IPS-NIHi7 (cell line): ENCODE results near the gene HTR3A.

ENCODE experiments used
- DNase-seq: peaks from one replicate; pipeline ENCODE4 v3.0.0; 2012; ENCODE audit warnings: mixed read lengths; ENCODE audit errors: extremely low spot score

Gene HTR3A

DNA sequence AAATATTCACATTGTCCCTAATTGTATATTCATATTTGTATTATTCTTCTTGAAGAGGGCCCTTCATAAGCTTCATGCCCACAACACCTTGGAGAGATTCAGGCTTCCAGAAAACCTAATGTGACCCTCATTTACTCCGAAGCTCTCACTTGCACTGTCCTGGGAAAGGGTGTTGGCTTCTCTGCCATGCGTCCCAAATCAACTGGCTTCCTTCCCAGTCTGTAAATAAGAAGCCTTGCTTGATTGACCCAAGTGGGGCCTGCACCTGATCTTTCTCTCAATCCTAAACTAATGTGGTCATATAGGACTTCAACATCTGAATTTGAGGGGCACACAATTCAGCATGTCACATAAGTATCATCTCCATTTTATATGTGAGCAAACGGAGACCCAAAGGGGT is 44.1 kb downstream of the HTR3A start:
- no peak for DNase-seq

DNA sequence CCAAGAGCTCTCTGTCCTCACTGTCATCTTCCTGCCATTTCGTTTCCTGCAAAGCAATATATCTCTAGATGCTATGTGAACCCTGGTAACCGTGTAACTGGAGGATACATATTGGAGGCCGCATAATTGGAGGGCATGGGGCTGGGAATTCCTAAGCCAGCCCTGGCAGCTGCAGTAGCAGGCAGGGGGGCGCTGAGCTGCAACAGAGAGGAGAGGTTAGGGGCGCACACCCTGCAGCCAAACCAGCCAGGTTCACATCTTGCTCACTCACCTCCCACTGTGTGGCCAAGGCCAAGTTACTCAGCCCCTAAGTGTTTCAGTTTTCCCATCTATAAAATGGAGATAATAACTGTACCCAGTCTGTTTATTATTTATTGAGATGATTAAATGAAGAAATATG is 44.7 kb downstream of the HTR3A start:
- no peak for DNase-seq

DNA sequence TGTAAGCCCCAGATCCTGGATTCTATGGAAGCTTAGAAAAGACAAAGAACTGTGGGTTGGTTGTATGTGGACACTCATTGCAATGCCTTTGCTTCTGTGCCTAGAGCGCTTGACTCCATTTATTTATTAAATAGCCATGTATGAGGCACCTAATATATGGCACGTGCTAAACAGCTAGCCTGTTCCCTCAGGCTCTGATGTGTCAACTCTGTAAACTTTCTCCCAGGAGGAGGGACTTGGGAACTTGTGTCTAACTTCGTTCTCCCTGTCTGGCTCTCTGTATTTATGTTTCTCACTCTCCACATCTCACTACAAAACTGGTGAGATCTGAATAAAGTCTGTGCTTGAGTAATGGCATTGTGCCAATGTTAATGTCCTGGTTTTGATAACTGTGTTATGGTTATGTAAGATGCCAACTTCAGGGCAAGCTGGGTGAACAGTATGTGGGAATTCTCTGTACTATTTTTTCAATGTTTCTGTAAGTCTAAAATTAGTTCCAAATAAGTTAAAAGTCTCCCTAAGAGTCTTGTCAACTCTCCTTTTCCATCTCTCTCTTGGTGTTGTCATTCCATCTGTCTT is 50.5 kb downstream of the HTR3A start:
- DNase-seq = no peak

DNA sequence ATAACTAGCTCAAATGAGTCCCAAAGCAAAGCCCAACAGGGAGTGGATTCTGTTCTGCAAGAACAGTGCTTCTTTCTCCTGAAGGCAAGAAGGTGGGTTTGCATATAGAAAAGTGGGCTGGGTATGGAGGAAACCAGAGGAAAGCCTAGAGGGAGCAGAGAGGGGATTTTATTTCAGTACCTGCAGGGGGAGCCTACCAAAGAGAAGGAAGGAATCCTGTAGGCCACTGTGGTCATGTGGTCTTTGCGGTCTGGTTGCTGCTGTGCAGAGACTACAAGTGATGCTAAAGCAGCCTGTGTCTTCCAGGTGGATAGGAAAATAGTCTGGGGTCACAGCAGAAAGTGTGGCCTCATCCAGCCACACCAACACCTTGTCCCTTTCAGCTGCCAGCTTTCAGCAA is 51.4 kb downstream of the HTR3A start:
- peak; percentile 75 for DNase-seq

DNA sequence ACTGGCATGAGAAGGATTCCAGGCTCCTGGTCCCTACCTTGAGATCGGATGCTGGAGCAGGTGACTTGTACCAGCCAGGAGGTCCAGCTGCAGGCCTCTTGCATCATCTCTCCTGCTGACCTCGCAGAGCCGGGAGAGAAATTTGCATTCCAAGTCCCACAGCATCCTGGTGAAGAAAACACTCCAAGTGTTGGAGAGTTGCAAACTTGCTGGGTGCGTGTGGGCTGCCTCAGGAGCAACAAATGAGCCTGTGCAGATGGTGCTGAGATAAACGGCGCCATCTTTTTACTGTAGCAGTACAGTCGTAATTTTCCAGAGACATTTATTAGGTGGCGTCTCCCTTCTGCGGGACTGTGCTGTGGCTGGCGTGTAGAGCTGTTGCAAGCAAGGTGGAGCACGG is 52.5 kb downstream of the HTR3A start:
- no peak for DNase-seq

DNA sequence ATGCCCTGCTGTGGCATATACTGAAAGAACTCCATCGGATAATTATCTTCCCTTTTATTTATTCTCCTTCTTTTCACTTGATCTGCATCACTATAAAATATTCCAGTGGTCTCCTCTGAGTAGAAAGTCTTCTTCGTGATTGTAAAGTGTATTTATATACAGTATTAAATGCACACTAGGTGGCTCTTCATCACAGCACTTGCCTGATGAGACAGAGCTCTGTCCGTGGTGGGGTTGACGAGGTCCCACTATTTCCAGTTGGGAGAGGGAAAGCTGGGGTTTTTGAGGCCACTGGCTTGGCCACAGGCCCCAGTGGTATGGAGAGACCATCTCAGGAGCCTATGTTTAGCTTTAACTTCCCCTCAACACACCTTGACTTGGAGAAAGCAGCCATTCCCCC is 53.0 kb downstream of the HTR3A start:
- no peak for DNase-seq

DNA sequence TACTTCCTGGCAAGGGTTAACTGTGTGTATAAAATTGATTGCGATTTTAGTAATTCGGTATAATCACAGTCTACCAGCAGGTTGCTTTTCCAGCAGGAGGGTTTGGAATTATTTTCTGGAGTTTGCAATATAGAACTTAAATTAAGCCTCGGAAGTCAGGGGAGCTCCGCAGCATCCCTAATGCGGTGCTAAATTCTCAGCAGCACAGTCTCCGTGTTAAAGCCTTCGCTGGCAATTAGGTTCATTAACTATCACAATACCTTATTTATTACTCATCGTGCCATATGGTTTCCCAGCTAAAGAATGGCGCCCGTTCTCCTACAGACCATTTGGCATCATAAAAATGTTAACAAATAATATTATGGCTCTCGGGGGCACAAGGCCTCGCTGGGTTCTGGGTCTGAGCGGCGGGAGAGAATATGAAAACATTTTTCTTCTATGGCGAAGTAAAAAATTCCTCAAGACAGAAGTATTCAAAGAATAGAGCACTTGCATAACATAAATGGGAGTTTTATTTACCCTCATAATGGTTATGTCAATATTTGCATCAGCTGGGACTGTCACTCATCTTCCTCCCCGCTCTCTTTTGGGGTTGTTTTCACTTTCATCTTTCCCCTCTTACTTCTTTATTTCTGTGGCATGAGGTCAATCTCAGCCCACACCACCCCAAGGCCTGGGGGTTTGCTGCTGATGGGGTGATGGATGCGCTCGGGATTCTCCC is 56.5 kb downstream of the HTR3A start:
- no peak for DNase-seq

DNA sequence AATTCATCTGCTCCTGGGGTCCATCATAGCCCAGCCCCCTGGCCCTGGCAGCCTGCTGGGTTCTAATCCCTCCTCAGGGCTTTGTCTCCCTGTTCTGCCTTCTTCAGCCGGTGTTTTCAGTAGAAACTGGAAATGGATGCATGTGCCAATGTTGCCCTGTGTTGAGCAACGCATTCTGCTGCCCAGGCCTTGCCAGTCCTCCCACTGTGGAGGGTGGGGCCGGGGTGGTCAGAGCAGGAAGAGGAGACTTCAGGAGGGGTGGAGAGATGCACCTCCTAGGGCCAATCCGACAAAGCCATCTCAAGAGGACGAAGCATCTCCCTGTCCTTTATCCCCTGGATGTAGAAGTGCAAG is 57.0 kb downstream of the HTR3A start:
- DNase-seq = no peak

DNA sequence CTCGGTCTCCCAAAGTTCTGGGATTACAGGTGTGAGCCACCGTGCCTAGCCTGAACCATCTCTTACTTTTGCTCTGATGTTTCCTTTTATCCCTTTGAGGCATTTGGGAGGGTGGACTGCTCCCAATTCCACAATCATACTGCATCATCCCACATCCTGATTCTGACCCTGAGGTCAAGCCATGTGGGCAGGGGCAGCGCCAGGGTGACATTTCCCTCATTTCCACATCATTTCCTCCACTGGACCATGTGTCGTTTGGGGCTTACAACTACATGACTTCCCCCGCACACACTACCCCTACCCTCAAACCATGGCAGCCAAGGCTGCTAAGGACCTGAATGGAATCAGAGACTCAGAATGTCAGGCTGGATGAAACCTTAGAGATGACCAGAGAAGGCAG is 58.2 kb downstream of the HTR3A start:
- no peak for DNase-seq

DNA sequence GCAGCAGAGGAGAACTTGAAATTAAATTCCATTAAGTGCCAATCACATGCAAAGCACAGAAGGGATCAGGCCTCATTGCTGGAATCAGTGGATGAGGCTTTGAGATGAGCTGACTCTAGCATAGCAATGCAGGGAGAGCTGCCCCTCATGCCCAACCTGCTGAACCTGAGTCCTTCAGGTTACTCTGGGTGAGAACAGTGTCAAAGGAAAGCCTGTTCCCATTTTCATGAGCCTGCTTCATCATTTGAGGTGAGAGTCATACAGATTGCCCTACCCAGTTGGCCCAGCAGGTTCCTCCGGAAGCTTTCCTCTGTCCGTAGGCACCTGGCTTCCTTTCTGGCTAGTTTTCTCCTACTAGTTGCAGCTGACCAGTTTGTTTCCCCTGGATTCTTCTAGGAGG is 58.7 kb downstream of the HTR3A start:
- DNase-seq = no peak

DNA sequence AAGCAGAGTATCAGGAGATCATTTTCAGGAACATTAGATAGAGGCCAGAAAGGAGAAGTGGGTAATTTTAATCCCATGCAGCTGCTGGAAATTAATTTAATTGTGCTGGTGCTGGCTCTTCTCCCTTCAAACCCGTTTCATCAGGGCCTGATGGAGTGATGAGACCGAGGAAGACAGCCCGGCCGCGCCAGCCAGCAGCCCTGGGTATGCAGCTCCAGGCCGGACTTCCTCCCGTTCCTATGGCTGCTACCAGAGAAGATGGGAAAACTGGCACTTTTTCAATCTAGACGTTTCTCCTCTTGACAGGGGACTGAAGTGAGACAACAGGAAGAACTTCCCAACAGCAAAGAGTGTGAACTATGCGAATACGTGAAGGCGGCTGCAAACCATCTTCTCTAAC is 60.0 kb downstream of the HTR3A start:
- DNase-seq = no peak

DNA sequence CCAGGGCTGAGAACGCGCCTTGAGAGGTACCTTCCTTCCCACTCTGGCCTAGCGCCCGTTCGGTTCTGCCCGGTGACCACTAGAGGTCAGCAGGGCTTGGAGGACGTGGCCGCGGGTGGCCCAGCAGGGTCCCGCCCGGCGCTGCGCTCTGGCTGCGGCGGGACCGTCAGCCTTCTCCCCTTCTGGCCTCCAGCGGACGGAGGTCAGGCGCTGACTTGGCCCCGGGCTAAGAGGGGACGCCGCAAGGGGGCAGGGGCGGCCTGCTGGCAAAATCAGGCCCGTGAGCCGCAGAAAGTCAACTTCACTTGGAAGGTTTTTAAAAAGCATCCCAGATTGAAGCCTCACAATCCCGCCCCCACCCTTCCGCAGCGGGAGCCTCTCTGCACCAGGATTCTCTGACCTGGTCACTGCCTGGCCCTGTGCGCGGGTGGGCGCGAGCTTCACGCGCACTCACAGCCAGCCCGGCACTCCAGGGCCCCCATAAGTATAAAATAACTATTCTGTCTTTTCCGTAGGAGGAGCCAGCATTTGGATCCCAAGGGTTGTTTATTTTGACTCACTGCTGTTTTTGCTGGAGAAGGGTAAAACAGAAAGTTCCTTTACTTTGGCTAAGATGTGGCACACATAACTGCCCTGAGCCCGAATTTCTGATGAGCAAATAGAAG is 61.4 kb downstream of the HTR3A start:
- peak; percentile 90 for DNase-seq

DNA sequence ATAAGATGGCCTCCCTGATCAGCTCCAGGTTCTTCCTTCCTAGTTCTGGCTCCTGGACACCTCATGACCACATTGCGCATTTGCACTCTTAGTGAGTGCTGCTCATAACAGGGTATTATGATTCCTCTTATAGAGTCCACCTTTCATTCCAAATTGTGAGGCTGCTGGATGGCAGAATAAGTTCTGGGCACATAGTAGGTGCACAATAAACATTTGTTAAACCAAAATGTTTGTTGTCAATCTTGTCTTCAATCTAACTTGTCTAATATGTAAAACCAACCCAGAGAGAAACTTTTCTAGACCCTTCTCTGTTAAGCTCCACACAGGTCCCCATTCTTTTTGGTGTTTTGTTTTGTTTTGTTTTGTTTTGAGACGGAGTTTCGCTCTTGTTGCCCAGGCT is 62.0 kb downstream of the HTR3A start:
- no peak for DNase-seq

DNA sequence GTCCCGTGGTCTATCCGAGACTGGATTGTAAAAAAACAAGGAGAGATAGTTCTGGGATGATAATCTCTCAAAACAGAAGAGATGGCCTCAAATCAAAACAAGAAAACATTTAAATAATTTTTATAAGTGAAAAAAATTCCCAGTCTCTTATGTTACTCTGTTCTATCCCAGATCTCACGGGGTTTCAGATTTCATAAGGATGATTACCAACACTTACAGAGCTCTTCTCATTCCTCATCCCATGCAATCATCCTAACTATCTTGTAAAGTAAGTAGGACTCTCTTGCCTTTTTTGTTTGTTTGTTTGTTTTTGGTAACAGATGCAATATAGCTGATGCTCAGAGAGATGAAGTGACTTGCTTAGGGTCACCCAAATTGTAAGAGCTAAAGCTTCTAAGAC is 64.6 kb downstream of the HTR3A start:
- no peak for DNase-seq
